ENCODE measurements around the gene SEMA4B.
A peak's percentile ranks its signal among the peaks of the same experiment; 100 is the strongest.

SEMA4B gene

GRCh38 chr15:90188914-90189748 lies 12.0 kb upstream of the SEMA4B start:
- Histone ChIP-seq H3K9me3 (ENCODE audit: low read length) (no peaks in the 10 kb centered on the region), H2AFZ (ENCODE audit: low read depth, low read length) (no peak overlapping the region), H3K36me3 (ENCODE audit: insufficient read depth, low read length) (no peaks in the 10 kb centered on the region), H3K27me3 (ENCODE audit: insufficient read depth, low read length) (no peaks in the 10 kb centered on the region), H3K4me1 (ENCODE audit: insufficient read depth, low read length) (peaks cover 11% of the 10 kb centered on the region), H3K4me3 (ENCODE audit: low read length) (no peak overlapping the region)

GRCh38 chr15:90189781-90190467 lies 11.2 kb upstream of the SEMA4B start:
- no peaks in the 10 kb centered on the region for H3K9me3 ChIP-seq (ENCODE audit: low read length)
- H3K36me3 ChIP-seq (ENCODE audit: insufficient read depth, low read length): no peaks in the 10 kb centered on the region
- peaks cover 6% of the 10 kb centered on the region for H3K4me1 ChIP-seq (ENCODE audit: insufficient read depth, low read length)

GRCh38 chr15:90190606-90191343 lies 10.4 kb upstream of the SEMA4B start:
- Histone ChIP-seq H2AFZ (ENCODE audit: low read depth, low read length) (no peak overlapping the region), H3K4me1 (ENCODE audit: insufficient read depth, low read length) (no peaks in the 10 kb centered on the region), H3K27me3 (ENCODE audit: insufficient read depth, low read length) (no peaks in the 10 kb centered on the region), H3K4me3 (ENCODE audit: low read length) (no peak overlapping the region), H3K9me3 (ENCODE audit: low read length) (no peaks in the 10 kb centered on the region), H3K36me3 (ENCODE audit: insufficient read depth, low read length) (no peaks in the 10 kb centered on the region)

More at GRCh38 chr15:90189781-90190467, 11.2 kb upstream of the SEMA4B start:
- no peak overlapping the region for H2AFZ ChIP-seq (ENCODE audit: low read depth, low read length)
- H3K27me3 ChIP-seq (ENCODE audit: insufficient read depth, low read length): no peaks in the 10 kb centered on the region
- H3K4me3 ChIP-seq (ENCODE audit: low read length): no peak overlapping the region

GRCh38 chr15:90191344-90191687 lies 9.8 kb upstream of the SEMA4B start:
- H3K36me3 ChIP-seq (ENCODE audit: insufficient read depth, low read length): no peaks in the 10 kb centered on the region
- no peaks in the 10 kb centered on the region for H3K4me1 ChIP-seq (ENCODE audit: insufficient read depth, low read length)
- H3K27me3 ChIP-seq (ENCODE audit: insufficient read depth, low read length): no peaks in the 10 kb centered on the region
- H3K4me3 ChIP-seq (ENCODE audit: low read length): no peak overlapping the region
- no peak overlapping the region for H2AFZ ChIP-seq (ENCODE audit: low read depth, low read length)
- no peaks in the 10 kb centered on the region for H3K9me3 ChIP-seq (ENCODE audit: low read length)

- no peak overlapping the region for H3K4me3 ChIP-seq (ENCODE audit: low read length)
- no peaks in the 10 kb centered on the region for H3K36me3 ChIP-seq (ENCODE audit: insufficient read depth, low read length)
- H3K4me1 ChIP-seq (ENCODE audit: insufficient read depth, low read length): no peaks in the 10 kb centered on the region
- no peaks in the 10 kb centered on the region for H3K9me3 ChIP-seq (ENCODE audit: low read length)
- H2AFZ ChIP-seq (ENCODE audit: low read depth, low read length): no peak overlapping the region
- H3K27me3 ChIP-seq (ENCODE audit: insufficient read depth, low read length): no peaks in the 10 kb centered on the region
Measured at GRCh38 chr15:90191794-90192509, 9.2 kb upstream of the SEMA4B start.

- Histone ChIP-seq H3K4me3 (ENCODE audit: low read length) (no peak overlapping the region), H2AFZ (ENCODE audit: low read depth, low read length) (no peak overlapping the region), H3K9me3 (ENCODE audit: low read length) (no peaks in the 10 kb centered on the region), H3K4me1 (ENCODE audit: insufficient read depth, low read length) (no peaks in the 10 kb centered on the region), H3K27me3 (ENCODE audit: insufficient read depth, low read length) (no peaks in the 10 kb centered on the region), H3K36me3 (ENCODE audit: insufficient read depth, low read length) (no peaks in the 10 kb centered on the region)
Measured at GRCh38 chr15:90192961-90193786, 8.0 kb upstream of the SEMA4B start.

GRCh38 chr15:90194655-90195054 lies 6.5 kb upstream of the SEMA4B start:
- H3K9me3 ChIP-seq (ENCODE audit: low read length): no peaks in the 10 kb centered on the region
- H2AFZ ChIP-seq (ENCODE audit: low read depth, low read length): no peak overlapping the region
- H3K4me1 ChIP-seq (ENCODE audit: insufficient read depth, low read length): no peaks in the 10 kb centered on the region
- H3K36me3 ChIP-seq (ENCODE audit: insufficient read depth, low read length): no peaks in the 10 kb centered on the region
- no peaks in the 10 kb centered on the region for H3K27me3 ChIP-seq (ENCODE audit: insufficient read depth, low read length)
- H3K4me3 ChIP-seq (ENCODE audit: low read length): no peak overlapping the region

- H3K27me3 ChIP-seq (ENCODE audit: insufficient read depth, low read length): no peaks in the 10 kb centered on the region
- H3K4me3 ChIP-seq (ENCODE audit: low read length): peak overlapping the region; percentile 91
- H2AFZ ChIP-seq (ENCODE audit: low read depth, low read length): peak overlapping the region; percentile 57
- H3K36me3 ChIP-seq (ENCODE audit: insufficient read depth, low read length): no peaks in the 10 kb centered on the region
- no peaks in the 10 kb centered on the region for H3K9me3 ChIP-seq (ENCODE audit: low read length)
- H3K4me1 ChIP-seq (ENCODE audit: insufficient read depth, low read length): peaks cover 24% of the 10 kb centered on the region
Measured at GRCh38 chr15:90200534-90201129, 498 bp upstream of the SEMA4B start.

GRCh38 chr15:90201944-90202375 lies 830 bp downstream of the SEMA4B start:
- H2AFZ ChIP-seq (ENCODE audit: low read depth, low read length): peak overlapping the region; percentile 57
- no peaks in the 10 kb centered on the region for H3K27me3 ChIP-seq (ENCODE audit: insufficient read depth, low read length)
- H3K4me1 ChIP-seq (ENCODE audit: insufficient read depth, low read length): peaks cover 24% of the 10 kb centered on the region
- H3K36me3 ChIP-seq (ENCODE audit: insufficient read depth, low read length): peaks cover 2% of the 10 kb centered on the region
- no peaks in the 10 kb centered on the region for H3K9me3 ChIP-seq (ENCODE audit: low read length)
- H3K4me3 ChIP-seq (ENCODE audit: low read length): peak overlapping the region; percentile 91

GRCh38 chr15:90202929-90203328 lies 1.8 kb downstream of the SEMA4B start:
- no peaks in the 10 kb centered on the region for H3K9me3 ChIP-seq (ENCODE audit: low read length)
- H3K27me3 ChIP-seq (ENCODE audit: insufficient read depth, low read length): no peaks in the 10 kb centered on the region
- H3K4me1 ChIP-seq (ENCODE audit: insufficient read depth, low read length): peaks cover 24% of the 10 kb centered on the region
- H3K4me3 ChIP-seq (ENCODE audit: low read length): peak overlapping the region; percentile 91
- H3K36me3 ChIP-seq (ENCODE audit: insufficient read depth, low read length): peaks cover 7% of the 10 kb centered on the region
- H2AFZ ChIP-seq (ENCODE audit: low read depth, low read length): no peak overlapping the region

- Histone ChIP-seq H3K27me3 (ENCODE audit: insufficient read depth, low read length) (no peaks in the 10 kb centered on the region), H3K9me3 (ENCODE audit: low read length) (no peaks in the 10 kb centered on the region), H3K36me3 (ENCODE audit: insufficient read depth, low read length) (peaks cover 7% of the 10 kb centered on the region), H3K4me3 (ENCODE audit: low read length) (no peak overlapping the region), H3K4me1 (ENCODE audit: insufficient read depth, low read length) (peaks cover 24% of the 10 kb centered on the region), H2AFZ (ENCODE audit: low read depth, low read length) (no peak overlapping the region)
Measured at GRCh38 chr15:90203473-90203872, 2.3 kb downstream of the SEMA4B start.

- Histone ChIP-seq H3K4me3 (ENCODE audit: low read length) (no peak overlapping the region), H3K9me3 (ENCODE audit: low read length) (no peaks in the 10 kb centered on the region), H3K36me3 (ENCODE audit: insufficient read depth, low read length) (peaks cover 9% of the 10 kb centered on the region), H2AFZ (ENCODE audit: low read depth, low read length) (no peak overlapping the region), H3K27me3 (ENCODE audit: insufficient read depth, low read length) (no peaks in the 10 kb centered on the region), H3K4me1 (ENCODE audit: insufficient read depth, low read length) (peaks cover 24% of the 10 kb centered on the region)
Measured at GRCh38 chr15:90203922-90204321, 2.8 kb downstream of the SEMA4B start.
